Measurements from ENCODE around the gene AP1B1. TPM values are rescaled to one million over a fixed set of nuclear protein-coding genes. Genes with fewer than 3 reads are reported as not detected.
"Not testable (repeated sequence)": the region's sequence is repeated elsewhere in the genome, so short reads cannot be mapped to it uniquely, and the experiment has no call there.

The AP1B1 gene
- total and polyA plus RNA-seq, 4 experiments from 2014 or later, result 9.1 to 42.7 (median 30.7) TPM

DNA sequence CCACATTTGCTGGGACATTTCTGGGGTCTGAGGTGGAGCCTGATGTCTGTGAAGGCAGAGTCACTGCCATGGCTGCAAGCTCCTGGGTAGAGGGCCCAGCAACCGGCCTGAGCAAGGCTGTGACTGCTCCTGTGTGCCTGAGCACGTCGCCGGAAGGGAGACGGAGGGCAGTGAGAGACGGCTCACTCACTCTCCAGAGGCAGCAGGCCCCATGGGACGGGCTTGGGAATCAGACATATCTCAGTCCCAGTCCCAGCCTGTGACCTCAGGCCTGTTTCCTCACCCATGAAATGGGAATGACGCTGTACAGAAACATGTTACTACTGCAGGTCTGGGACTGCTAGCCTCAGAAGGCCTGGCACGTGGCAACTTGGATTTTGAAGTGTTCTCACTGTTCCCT, 36.5 kb downstream of the AP1B1 start:
- CTCF ChIA-PET (ENCODE audit: partially characterized antibody), result no interaction called here
- intact Hi-C loops (cut with micrococcal nuclease), result no loop called here
- Histone ChIP-seq H3K36me3 (ENCODE audit: insufficient read depth, low read length) (peaks cover 82% of the 10 kb centered on the region), H3K27me3 (ENCODE audit: insufficient read depth, low read length) (no peaks in the 10 kb centered on the region), H3K27ac (ENCODE audit: low read depth, low read length) (no peak overlapping the region), H3K4me3 (ENCODE audit: low read length in 2 of 2) (no peak overlapping the region), H3K9me3 (ENCODE audit: control insufficient read depth in 1 of 2, low read length in 2 of 2) (no peaks in the 10 kb centered on the region), H3K4me1 (ENCODE audit: insufficient read depth, low read length) (no peaks in the 10 kb centered on the region)
- POLR2A ChIA-PET (ENCODE audit: partially characterized antibody), result no interaction called here
- H3K36me3 Mint-ChIP-seq, result peaks cover 60 to 92% of the 10 kb centered on the region in 2 donors
- DNase-seq, result no peak
- H3K4me1 Mint-ChIP-seq, result peaks cover 0 to 1% (median 0%) of the 10 kb centered on the region in 4 donors
- no peak overlapping the region for H3K4me3 Mint-ChIP-seq
- H3K27ac Mint-ChIP-seq, result peak overlapping the region in 1 of 7 donors; percentile 29
- no peaks in the 10 kb centered on the region for H3K27me3 Mint-ChIP-seq
- no peaks in the 10 kb centered on the region for H3K9me3 Mint-ChIP-seq

DNA sequence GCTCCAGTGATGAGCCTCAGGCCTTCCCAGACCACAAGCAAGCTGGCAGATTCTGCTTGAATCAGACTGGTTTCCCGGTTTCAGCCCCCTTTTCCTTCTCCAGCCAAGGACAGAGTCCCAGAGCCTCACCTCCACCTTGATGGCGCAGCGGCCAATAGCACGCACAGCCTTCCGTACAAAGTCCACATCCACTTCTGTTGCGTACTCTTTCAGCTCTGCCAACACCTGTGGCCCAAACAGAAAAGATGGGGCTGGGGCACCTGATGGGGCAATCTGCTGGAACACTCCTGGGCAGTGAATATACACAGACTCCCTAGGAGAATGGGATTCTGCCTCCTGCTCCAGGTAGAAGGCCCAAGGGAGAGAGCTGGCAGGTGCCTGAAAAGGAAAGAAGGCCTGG, 37.3 kb downstream of the AP1B1 start:
- Mint-ChIP-seq H3K4me1 (peaks cover 0 to 1% (median 0%) of the 10 kb centered on the region in 4 donors), H3K27me3 (no peaks in the 10 kb centered on the region), H3K9me3 (no peaks in the 10 kb centered on the region), H3K4me3 (no peak overlapping the region), H3K27ac (peak overlapping the region in 1 of 7 donors; percentile 37), H3K36me3 (peaks cover 66 to 92% of the 10 kb centered on the region in 2 donors)
- Histone ChIP-seq H3K27me3 (ENCODE audit: insufficient read depth, low read length) (no peaks in the 10 kb centered on the region), H3K27ac (ENCODE audit: low read depth, low read length) (no peak overlapping the region), H3K9me3 (ENCODE audit: control insufficient read depth in 1 of 2, low read length in 2 of 2) (no peaks in the 10 kb centered on the region), H3K4me3 (ENCODE audit: low read length in 2 of 2) (no peak overlapping the region), H3K4me1 (ENCODE audit: insufficient read depth, low read length) (no peaks in the 10 kb centered on the region), H3K36me3 (ENCODE audit: insufficient read depth, low read length) (peaks cover 89% of the 10 kb centered on the region)
- ChIA-PET CTCF (ENCODE audit: partially characterized antibody) (no interaction called here), POLR2A (ENCODE audit: partially characterized antibody) (no interaction called here)
- intact Hi-C loops (cut with micrococcal nuclease), result no loop called here
- DNase-seq, result no peak

DNA sequence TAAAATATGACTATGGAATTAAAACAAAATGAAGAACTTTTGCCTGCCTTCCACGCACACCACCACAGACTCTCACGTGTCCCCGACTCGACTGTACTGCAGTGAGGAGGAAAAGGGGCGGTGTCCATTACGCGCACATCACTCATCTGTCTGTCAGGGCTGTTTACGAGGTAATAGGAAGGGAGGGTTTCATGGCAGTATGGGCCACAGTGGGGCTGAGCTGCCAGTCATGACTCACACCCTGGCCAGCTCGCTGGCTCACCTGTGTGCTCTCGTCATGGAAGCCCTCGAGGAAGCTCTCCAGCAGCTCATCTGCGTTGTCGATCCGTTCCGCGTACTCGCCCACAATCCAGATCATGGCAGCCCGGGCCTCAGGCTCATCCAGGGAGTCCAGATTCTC, 39.4 kb downstream of the AP1B1 start:
- peak overlapping the region in 1 of 7 donors; percentile 27 for H3K27ac Mint-ChIP-seq

DNA sequence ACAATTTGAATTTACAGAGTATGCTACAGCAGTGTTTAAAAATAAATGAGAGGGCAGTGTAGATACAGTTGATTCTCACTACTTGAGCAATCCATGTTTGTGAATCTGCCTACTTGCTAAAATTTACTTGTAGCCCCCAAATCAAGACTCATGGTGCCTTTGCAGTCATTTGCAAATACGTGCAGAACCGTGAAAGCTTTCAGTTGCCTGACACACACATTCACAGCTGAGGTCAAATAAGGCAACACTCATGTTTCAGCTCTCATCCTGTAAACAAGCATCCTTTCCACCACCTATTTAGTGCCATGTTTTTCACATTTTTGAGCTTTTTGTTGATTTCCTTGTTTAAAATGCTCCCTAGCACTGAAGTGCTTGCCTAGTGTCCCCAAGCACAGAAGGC, 40.3 kb downstream of the AP1B1 start:
- POLR2A ChIA-PET (ENCODE audit: partially characterized antibody), result no interaction called here
- no peak overlapping the region for H3K4me3 ChIP-seq (ENCODE audit: low read length in 2 of 2)
- H3K9me3 ChIP-seq (ENCODE audit: control insufficient read depth in 1 of 2, low read length in 2 of 2), result no peaks in the 10 kb centered on the region
- Mint-ChIP-seq H3K27me3 (no peaks in the 10 kb centered on the region), H3K4me3 (no peak overlapping the region), H3K9me3 (no peaks in the 10 kb centered on the region), H3K4me1 (peaks cover 0 to 1% (median 0%) of the 10 kb centered on the region in 4 donors), H3K36me3 (peaks cover 51 to 90% of the 10 kb centered on the region in 2 donors), H3K27ac (no peak overlapping the region)
- intact Hi-C loops (cut with micrococcal nuclease), result no loop called here
- no peaks in the 10 kb centered on the region for H3K4me1 ChIP-seq (ENCODE audit: insufficient read depth, low read length)
- no peak for DNase-seq
- H3K36me3 ChIP-seq (ENCODE audit: insufficient read depth, low read length), result peaks cover 73% of the 10 kb centered on the region
- no peak overlapping the region for H3K27ac ChIP-seq (ENCODE audit: low read depth, low read length)
- H3K27me3 ChIP-seq (ENCODE audit: insufficient read depth, low read length), result no peaks in the 10 kb centered on the region
- CTCF ChIA-PET (ENCODE audit: partially characterized antibody), result no interaction called here

More for the DNA sequence above, 39.4 kb downstream of the AP1B1 start:
- intact Hi-C loops (cut with micrococcal nuclease), result no loop called here
- CTCF ChIA-PET (ENCODE audit: partially characterized antibody), result no interaction called here
- no peak for DNase-seq
- POLR2A ChIA-PET (ENCODE audit: partially characterized antibody), result no interaction called here
- Mint-ChIP-seq H3K9me3 (no peaks in the 10 kb centered on the region), H3K4me1 (peaks cover 0 to 1% (median 0%) of the 10 kb centered on the region in 4 donors), H3K4me3 (no peak overlapping the region), H3K27me3 (no peaks in the 10 kb centered on the region), H3K36me3 (peaks cover 58 to 91% of the 10 kb centered on the region in 2 donors)
- Histone ChIP-seq H3K9me3 (ENCODE audit: control insufficient read depth in 1 of 2, low read length in 2 of 2) (no peaks in the 10 kb centered on the region), H3K4me3 (ENCODE audit: low read length in 2 of 2) (no peak overlapping the region), H3K4me1 (ENCODE audit: insufficient read depth, low read length) (no peaks in the 10 kb centered on the region), H3K27me3 (ENCODE audit: insufficient read depth, low read length) (no peaks in the 10 kb centered on the region), H3K27ac (ENCODE audit: low read depth, low read length) (no peak overlapping the region), H3K36me3 (ENCODE audit: insufficient read depth, low read length) (peaks cover 78% of the 10 kb centered on the region)

DNA sequence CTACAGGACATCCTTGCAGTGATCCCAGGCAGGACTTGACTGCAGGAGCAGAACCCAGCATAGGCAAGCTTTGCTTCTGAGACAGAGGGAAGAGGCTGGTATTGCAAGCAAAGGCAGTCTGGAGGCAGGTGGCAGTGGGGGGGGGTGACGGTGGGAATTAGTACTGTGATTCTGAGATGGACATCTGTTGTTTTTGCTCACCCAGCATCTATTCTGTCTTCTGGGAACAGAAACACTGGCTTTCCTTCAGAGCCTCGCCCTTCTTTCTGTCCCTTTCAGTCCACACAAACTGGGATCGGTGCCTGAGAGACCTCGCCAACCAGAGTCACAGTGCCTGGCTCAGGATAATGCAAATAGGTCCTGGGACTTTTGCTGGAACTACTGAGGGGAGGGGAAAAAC, 41.7 kb downstream of the AP1B1 start:
- Histone ChIP-seq H3K4me1 (ENCODE audit: insufficient read depth, low read length) (no peaks in the 10 kb centered on the region), H3K27ac (ENCODE audit: low read depth, low read length) (no peak overlapping the region), H3K27me3 (ENCODE audit: insufficient read depth, low read length) (no peaks in the 10 kb centered on the region), H3K9me3 (ENCODE audit: control insufficient read depth in 1 of 2, low read length in 2 of 2) (no peaks in the 10 kb centered on the region), H3K36me3 (ENCODE audit: insufficient read depth, low read length) (peaks cover 75% of the 10 kb centered on the region), H3K4me3 (ENCODE audit: low read length in 2 of 2) (no peak overlapping the region)
- Mint-ChIP-seq H3K4me1 (no peaks in the 10 kb centered on the region), H3K4me3 (no peak overlapping the region), H3K27me3 (no peaks in the 10 kb centered on the region), H3K36me3 (peaks cover 54 to 91% of the 10 kb centered on the region in 2 donors), H3K9me3 (no peaks in the 10 kb centered on the region), H3K27ac (peak overlapping the region in 1 of 7 donors; percentile 47)
- intact Hi-C loops (cut with micrococcal nuclease), result no loop called here
- DNase-seq, result no peak
- CTCF ChIA-PET (ENCODE audit: partially characterized antibody), result no interaction called here
- POLR2A ChIA-PET (ENCODE audit: partially characterized antibody), result no interaction called here

DNA sequence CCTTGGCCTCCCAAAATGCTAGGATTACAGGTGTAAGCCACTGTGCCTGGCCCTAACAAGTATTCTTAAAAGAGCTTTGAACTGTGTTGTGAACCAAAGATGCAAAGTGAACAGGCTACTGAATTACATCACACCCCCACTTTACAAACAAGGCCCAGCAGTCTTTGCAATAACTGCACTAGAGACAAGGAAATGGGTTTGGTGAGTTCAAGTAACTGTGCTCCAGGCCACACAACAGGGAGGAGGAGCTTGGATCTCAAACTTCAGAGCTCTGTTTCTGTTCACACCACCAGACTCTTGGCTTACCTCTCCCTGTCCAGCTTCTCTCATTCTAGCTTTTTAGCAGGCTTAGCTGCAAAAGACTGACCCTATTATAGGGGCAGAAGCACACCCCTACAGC, 42.4 kb downstream of the AP1B1 start:
- Histone ChIP-seq H3K27me3 (ENCODE audit: insufficient read depth, low read length) (no peaks in the 10 kb centered on the region), H3K27ac (ENCODE audit: low read depth, low read length) (no peak overlapping the region), H3K4me1 (ENCODE audit: insufficient read depth, low read length) (no peaks in the 10 kb centered on the region), H3K36me3 (ENCODE audit: insufficient read depth, low read length) (peaks cover 74% of the 10 kb centered on the region), H3K9me3 (ENCODE audit: control insufficient read depth in 1 of 2, low read length in 2 of 2) (no peaks in the 10 kb centered on the region), H3K4me3 (ENCODE audit: low read length in 2 of 2) (no peak overlapping the region)
- Mint-ChIP-seq H3K4me3 (no peak overlapping the region), H3K9me3 (no peaks in the 10 kb centered on the region), H3K27me3 (no peaks in the 10 kb centered on the region), H3K4me1 (no peaks in the 10 kb centered on the region), H3K36me3 (peaks cover 50 to 90% of the 10 kb centered on the region in 2 donors), H3K27ac (peak overlapping the region in 2 of 7 donors; percentile 55 to 77)
- ChIA-PET POLR2A (ENCODE audit: partially characterized antibody) (no interaction called here), CTCF (ENCODE audit: partially characterized antibody) (no interaction called here)
- DNase-seq, result no peak
- intact Hi-C loops (cut with micrococcal nuclease), result no loop called here

DNA sequence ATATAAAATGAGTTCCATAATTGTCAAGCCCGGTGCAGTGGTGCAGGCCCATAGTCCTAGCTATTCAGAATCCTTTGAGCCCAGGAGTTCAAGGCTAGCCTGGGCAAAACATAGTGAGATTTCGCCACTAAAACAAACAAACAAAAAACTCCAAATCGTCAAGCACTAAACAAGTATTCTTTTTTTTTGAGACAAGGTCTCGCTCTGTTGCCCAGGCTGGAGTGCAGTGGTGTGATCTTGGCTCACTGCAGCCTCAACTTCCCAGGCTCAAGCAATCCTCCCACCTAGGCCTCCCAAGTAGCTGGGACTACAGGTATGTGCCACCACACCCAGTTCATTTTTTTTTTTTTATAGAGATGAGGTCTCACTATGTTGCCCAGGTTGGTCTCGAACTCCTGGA, 43.5 kb downstream of the AP1B1 start:
- intact Hi-C loops (cut with micrococcal nuclease); H3K9me3 Mint-ChIP-seq; POLR2A ChIA-PET (ENCODE audit: partially characterized antibody); H3K27me3 ChIP-seq (ENCODE audit: insufficient read depth, low read length); H3K4me3 Mint-ChIP-seq; H3K27me3 Mint-ChIP-seq; H3K4me1 Mint-ChIP-seq; DNase-seq; H3K4me3 ChIP-seq (ENCODE audit: low read length in 2 of 2); H3K27ac ChIP-seq (ENCODE audit: low read depth, low read length); CTCF ChIA-PET (ENCODE audit: partially characterized antibody); H3K9me3 ChIP-seq (ENCODE audit: control insufficient read depth in 1 of 2, low read length in 2 of 2); H3K27ac Mint-ChIP-seq; H3K4me1 ChIP-seq (ENCODE audit: insufficient read depth, low read length): not testable (repeated sequence)
- H3K36me3 ChIP-seq (ENCODE audit: insufficient read depth, low read length), result peaks cover 74% of the 10 kb centered on the region
- H3K36me3 Mint-ChIP-seq, result peaks cover 44 to 89% of the 10 kb centered on the region in 2 donors

DNA sequence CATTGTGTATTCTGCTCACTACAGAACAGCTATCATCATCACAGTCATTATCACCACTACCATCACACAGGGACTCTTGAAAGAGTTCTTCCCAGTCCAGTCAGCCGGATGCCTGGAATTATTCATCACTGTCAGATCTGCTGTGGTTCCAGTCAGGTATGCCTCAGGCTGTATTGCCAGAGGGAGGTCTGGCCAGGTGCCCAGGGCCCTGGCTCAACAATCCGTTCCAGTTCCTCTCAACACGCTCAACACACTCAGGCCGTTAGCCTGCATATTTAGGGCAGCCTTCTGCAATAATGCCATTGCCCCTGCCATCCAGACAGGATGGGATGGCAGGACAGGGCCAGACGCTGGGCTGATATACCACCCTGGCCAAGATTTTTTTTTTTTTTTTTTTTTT, 44.2 kb downstream of the AP1B1 start:
- Mint-ChIP-seq H3K27ac (no peak overlapping the region), H3K27me3 (no peaks in the 10 kb centered on the region), H3K4me1 (no peaks in the 10 kb centered on the region), H3K9me3 (no peaks in the 10 kb centered on the region), H3K36me3 (peaks cover 50 to 92% of the 10 kb centered on the region in 2 donors), H3K4me3 (no peak overlapping the region)
- Histone ChIP-seq H3K4me1 (ENCODE audit: insufficient read depth, low read length) (no peaks in the 10 kb centered on the region), H3K9me3 (ENCODE audit: control insufficient read depth in 1 of 2, low read length in 2 of 2) (no peaks in the 10 kb centered on the region), H3K27ac (ENCODE audit: low read depth, low read length) (no peak overlapping the region), H3K4me3 (ENCODE audit: low read length in 2 of 2) (no peak overlapping the region), H3K27me3 (ENCODE audit: insufficient read depth, low read length) (no peaks in the 10 kb centered on the region), H3K36me3 (ENCODE audit: insufficient read depth, low read length) (peaks cover 76% of the 10 kb centered on the region)
- ChIA-PET POLR2A (ENCODE audit: partially characterized antibody) (interaction anchor here (0.6 kb wide), 1 partner anchor 20 kb away, joined by 3 read pairs; no protein-coding TSS in a partner anchor), CTCF (ENCODE audit: partially characterized antibody) (no interaction called here)
- intact Hi-C loops (cut with micrococcal nuclease), result no loop called here
- no peak for DNase-seq

Measured in CD4-positive, alpha-beta memory T cell (primary cell).